ENCODE data around the gene ZMIZ1. TPM values are rescaled to one million over a fixed set of nuclear protein-coding genes. Genes with fewer than 3 reads are reported as not detected.

The ZMIZ1 gene
- total RNA-seq, 1 donor from 2014 or later: 85.2 TPM

DNA sequence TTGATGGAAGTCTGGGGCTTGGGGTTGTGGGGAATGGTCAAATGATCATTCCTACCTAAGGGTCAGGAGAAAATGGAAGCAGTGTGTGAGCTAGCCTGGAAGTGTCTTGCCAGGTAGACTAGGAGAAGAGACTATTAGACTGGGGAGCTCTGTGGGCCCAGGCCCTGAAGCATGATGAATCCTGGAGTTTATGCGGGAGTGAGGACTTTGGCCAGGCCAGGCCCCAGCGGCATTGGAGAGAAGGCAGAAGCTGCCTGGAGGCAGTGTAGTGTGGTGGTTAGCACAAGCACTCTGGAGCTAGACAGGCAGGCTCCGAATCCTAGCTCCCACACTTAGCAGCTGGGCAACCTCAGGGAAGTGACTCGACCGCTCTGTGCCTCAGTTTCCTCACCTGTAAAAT, 29.3 kb downstream of the ZMIZ1 start:
- no peak for DNase-seq (ENCODE audit: low spot score, unreplicated experiment)
- TF ChIP-seq, protein P1, sequence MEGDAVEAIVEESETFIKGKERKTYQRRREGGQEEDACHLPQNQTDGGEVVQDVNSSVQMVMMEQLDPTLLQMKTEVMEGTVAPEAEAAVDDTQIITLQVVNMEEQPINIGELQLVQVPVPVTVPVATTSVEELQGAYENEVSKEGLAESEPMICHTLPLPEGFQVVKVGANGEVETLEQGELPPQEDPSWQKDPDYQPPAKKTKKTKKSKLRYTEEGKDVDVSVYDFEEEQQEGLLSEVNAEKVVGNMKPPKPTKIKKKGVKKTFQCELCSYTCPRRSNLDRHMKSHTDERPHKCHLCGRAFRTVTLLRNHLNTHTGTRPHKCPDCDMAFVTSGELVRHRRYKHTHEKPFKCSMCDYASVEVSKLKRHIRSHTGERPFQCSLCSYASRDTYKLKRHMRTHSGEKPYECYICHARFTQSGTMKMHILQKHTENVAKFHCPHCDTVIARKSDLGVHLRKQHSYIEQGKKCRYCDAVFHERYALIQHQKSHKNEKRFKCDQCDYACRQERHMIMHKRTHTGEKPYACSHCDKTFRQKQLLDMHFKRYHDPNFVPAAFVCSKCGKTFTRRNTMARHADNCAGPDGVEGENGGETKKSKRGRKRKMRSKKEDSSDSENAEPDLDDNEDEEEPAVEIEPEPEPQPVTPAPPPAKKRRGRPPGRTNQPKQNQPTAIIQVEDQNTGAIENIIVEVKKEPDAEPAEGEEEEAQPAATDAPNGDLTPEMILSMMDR (IDR thresholded peaks at IDR 0.05; ENCODE audit: unreplicated experiment): no peak
- H3K4me1 Mint-ChIP-seq (ENCODE audit: low read depth): peaks cover 70% of the 10 kb centered on the region
- H3K27ac Mint-ChIP-seq: no peak overlapping the region
- H3K4me3 Mint-ChIP-seq (ENCODE audit: low read depth): no peak overlapping the region
- H3K36me3 Mint-ChIP-seq (ENCODE audit: insufficient read depth): peaks cover 1% of the 10 kb centered on the region
- H3K9me3 Mint-ChIP-seq (ENCODE audit: low read depth): no peaks in the 10 kb centered on the region
- no peaks in the 10 kb centered on the region for H3K27me3 Mint-ChIP-seq

- no peaks in the 10 kb centered on the region for H3K9me3 Mint-ChIP-seq (ENCODE audit: low read depth)
- H3K27ac Mint-ChIP-seq: peak overlapping the region; percentile 8
- no peak overlapping the region for H3K4me3 Mint-ChIP-seq (ENCODE audit: low read depth)
- H3K4me1 Mint-ChIP-seq (ENCODE audit: low read depth): peaks cover 70% of the 10 kb centered on the region
- TF ChIP-seq, protein P1 (IDR thresholded peaks at IDR 0.05; ENCODE audit: unreplicated experiment): no peak
- DNase-seq (ENCODE audit: low spot score, unreplicated experiment): no peak
- H3K27me3 Mint-ChIP-seq: no peaks in the 10 kb centered on the region
- peaks cover 1% of the 10 kb centered on the region for H3K36me3 Mint-ChIP-seq (ENCODE audit: insufficient read depth)
Observed at GRCh38 chr10:79098596-79099015, 29.8 kb downstream of the ZMIZ1 start.

DNA sequence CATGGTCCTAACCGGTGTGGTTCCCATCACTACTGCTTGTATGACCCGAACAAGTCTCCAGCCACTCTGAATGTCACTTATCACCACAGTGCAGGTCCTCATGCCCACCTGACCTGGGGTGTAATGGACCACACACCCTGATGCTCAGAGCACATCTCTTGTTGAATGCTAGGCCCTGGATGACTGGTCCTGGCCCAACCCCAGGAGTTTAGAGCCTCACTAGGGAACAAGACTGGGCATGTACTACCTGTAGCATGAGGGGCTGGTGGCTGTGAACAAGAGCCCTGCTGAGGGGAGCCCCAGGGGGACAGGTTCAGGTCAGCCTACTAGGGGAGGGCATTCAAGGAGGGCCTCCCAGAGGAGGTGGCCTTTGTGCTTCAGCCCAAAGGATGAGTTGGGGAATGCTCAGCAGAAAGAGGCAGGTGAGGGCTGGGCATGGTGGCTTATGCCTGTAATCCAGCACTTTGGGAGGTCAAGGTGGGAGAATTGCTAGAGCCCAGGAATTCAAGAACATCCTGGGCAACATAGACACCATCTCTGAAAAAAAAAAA, 31.2 kb downstream of the ZMIZ1 start:
- no peak overlapping the region for H3K4me3 Mint-ChIP-seq (ENCODE audit: low read depth)
- no peaks in the 10 kb centered on the region for H3K9me3 Mint-ChIP-seq (ENCODE audit: low read depth)
- peak overlapping the region; percentile 22 for H3K27ac Mint-ChIP-seq
- TF ChIP-seq, protein P1 (IDR thresholded peaks at IDR 0.05; ENCODE audit: unreplicated experiment): no peak
- peaks cover 62% of the 10 kb centered on the region for H3K4me1 Mint-ChIP-seq (ENCODE audit: low read depth)
- DNase-seq (ENCODE audit: low spot score, unreplicated experiment): no peak
- no peaks in the 10 kb centered on the region for H3K27me3 Mint-ChIP-seq
- H3K36me3 Mint-ChIP-seq (ENCODE audit: insufficient read depth): peaks cover 1% of the 10 kb centered on the region

DNA sequence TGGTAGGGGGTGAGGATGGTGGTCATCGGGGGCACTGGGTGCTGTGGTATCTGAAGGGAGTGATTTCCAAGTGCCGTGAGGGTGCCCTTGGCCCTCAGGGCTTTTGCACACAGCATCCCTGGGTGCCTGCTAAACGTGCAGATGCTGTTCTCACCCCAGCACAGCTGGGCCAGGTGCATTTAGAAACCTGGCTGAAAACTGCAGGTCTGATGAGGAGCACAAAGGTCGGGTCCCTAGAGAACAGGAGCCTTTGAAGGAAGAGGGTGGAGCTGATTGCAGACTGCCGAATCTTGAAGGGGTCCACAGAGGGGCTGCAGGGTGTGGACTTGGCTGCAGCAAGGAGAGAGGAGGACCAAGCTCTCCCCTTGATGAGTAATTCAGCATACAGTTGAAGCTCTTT, 32.0 kb downstream of the ZMIZ1 start:
- no peak for DNase-seq (ENCODE audit: low spot score, unreplicated experiment)
- H3K4me1 Mint-ChIP-seq (ENCODE audit: low read depth): peaks cover 62% of the 10 kb centered on the region

DNA sequence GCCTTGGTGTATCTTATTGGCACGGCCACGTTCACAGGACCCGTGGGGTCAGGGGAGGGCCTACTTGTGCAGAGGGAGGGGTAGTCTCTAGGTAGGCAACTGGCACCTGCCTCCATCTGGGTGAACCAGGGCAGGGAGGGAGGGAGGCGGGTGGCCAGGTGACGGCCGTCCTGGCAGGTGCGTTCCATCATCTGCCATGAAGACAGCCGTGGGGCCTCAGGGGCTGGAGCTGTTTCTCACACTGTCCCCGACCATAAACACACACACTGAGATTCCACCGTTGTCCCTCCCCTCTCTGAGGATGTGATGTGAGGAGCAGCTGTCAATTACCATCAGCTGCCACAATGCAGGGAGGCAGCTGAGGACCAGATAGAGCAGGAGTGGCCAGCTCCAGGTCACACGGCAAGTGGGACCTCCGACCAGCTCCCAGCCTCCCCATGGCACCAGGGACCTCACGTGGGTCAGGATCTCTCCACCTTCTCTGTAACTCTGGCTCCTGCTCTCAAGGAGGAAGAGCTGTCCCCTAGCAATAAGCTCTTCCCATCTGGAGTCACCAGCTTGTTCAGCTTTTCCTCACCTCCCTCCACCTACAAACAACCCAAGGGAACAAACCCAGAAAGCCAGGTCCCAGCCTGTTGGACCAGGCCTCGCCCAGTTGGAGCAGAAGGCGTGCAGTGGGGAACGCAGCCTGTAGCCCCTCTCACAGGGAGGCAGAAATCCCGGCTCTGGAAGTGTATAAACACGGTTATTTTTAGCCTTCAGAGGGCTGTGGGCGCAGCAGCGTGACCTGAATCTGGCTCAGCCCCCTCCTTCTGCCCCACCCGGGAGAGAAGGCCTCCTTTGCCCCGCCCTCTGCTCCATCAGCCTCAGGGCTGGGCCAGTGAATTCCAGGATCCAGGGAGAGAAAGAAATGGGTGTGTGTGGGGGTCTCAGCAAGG, 33.1 kb downstream of the ZMIZ1 start:
- Mint-ChIP-seq H3K9me3 (ENCODE audit: low read depth) (no peaks in the 10 kb centered on the region), H3K4me3 (ENCODE audit: low read depth) (no peak overlapping the region), H3K36me3 (ENCODE audit: insufficient read depth) (no peaks in the 10 kb centered on the region), H3K27me3 (no peaks in the 10 kb centered on the region), H3K4me1 (ENCODE audit: low read depth) (peaks cover 52% of the 10 kb centered on the region), H3K27ac (peak overlapping the region; percentile 51)
- TF ChIP-seq, protein P1 (IDR thresholded peaks at IDR 0.05; ENCODE audit: unreplicated experiment): no peak
- DNase-seq (ENCODE audit: low spot score, unreplicated experiment): no peak

More for the DNA sequence above, 32.0 kb downstream of the ZMIZ1 start:
- Mint-ChIP-seq H3K27me3 (no peaks in the 10 kb centered on the region), H3K36me3 (ENCODE audit: insufficient read depth) (peaks cover 1% of the 10 kb centered on the region), H3K4me3 (ENCODE audit: low read depth) (no peak overlapping the region), H3K27ac (peak overlapping the region; percentile 22), H3K9me3 (ENCODE audit: low read depth) (no peaks in the 10 kb centered on the region)
- TF ChIP-seq, protein P1 (IDR thresholded peaks at IDR 0.05; ENCODE audit: unreplicated experiment): no peak
